Heart left ventricle (tissue), 16 donors: ENCODE measurements around the gene TLCD1. TPM values are rescaled to one million over a fixed set of nuclear protein-coding genes. Genes with fewer than 3 reads are reported as not detected.

Experiments used
- ATAC-seq, 4 donors: fragments of 200-7000 bp; cut with Tn5 transposase; one replicate each; pipeline ENCODE4 v1.9.1; 2020 to 2022; ENCODE audit warnings: moderate library complexity in 4 of 4, mild to moderate bottlenecking in 3 of 4, moderate number of reproducible peaks in 1 of 4
- DNase-seq, 5 donors: peaks; one replicate each; pipeline ENCODE4 v3.0.0-alpha.2; 2020
- H3K27ac ChIP-seq, 12 donors: fragments of 200-600 bp; sonication (generic) in 4 of 12; one replicate each; pipeline versions ENCODE4 v1.5.0 to v1.8.0; 2016 to 2022; ENCODE audit warnings: mild to moderate bottlenecking in 2 of 12
- H3K27me3 ChIP-seq, 9 donors: fragments of 200-600 bp; sonication (generic) in 2 of 9; one replicate each; pipeline versions ENCODE4 v1.5.1 to v1.8.0; 2016 to 2022; ENCODE audit warnings: mild to moderate bottlenecking in 3 of 9
- H3K36me3 ChIP-seq, 9 donors: fragments of 200-600 bp; sonication (generic) in 2 of 9; one replicate each; pipeline versions ENCODE4 v1.5.0 to v1.8.0; 2018 to 2022; ENCODE audit warnings: mild to moderate bottlenecking in 2 of 9
- H3K4me1 ChIP-seq, 12 donors: fragments of 200-600 bp; sonication (generic) in 4 of 12; one replicate each; pipeline versions ENCODE4 v1.5.0 to v1.8.0; 2016 to 2022; ENCODE audit warnings: mild to moderate bottlenecking in 3 of 12
- H3K4me3 ChIP-seq, 12 donors: fragments of 200-600 bp; sonication (generic) in 4 of 12; one replicate each; pipeline versions ENCODE4 v1.5.0 to v1.8.0; 2017 to 2022; ENCODE audit warnings: mild to moderate bottlenecking in 9 of 12, moderate library complexity in 4 of 12
- H3K9me3 ChIP-seq, 12 donors: fragments of 200-600 bp; sonication (generic) in 4 of 12; one replicate each; pipeline versions ENCODE4 v1.5.0 to v1.8.0; 2016 to 2022; ENCODE audit warnings: mild to moderate bottlenecking in 1 of 12
- POLR2A ChIP-seq, 2 donors: fragments of 450-650 bp; IDR thresholded peaks; one replicate each; pipeline ENCODE4 v1.6.1; 2017; ENCODE audit warnings: antibody characterized with exemption in 2 of 2, mild to moderate bottlenecking in 2 of 2, moderate library complexity in 2 of 2
- WGBS, 4 donors: extraction: QIAGEN DNeasy Blood & Tissue Kit in 2 of 4; methylation state at CpG; one replicate each; pipeline versions ENCODE4 v1.1.5 to v1.1.7; 2013 to 2018; 5-methylcytosine and 5-hydroxymethylcytosine counted together
- intact Hi-C, 10 donors: fragments of 100-400 bp; cut with DNase I; formaldehyde crosslinking; loops; one replicate each; pipeline versions ENCODE4 v1.11.1 to v1.14.2; 2022
- polyA plus RNA-seq, 2 donors: library from polyadenylated mRNA; stranded (reverse); fragments of 200-250 nt; gene quantifications; one replicate each; pipeline ENCODE4 v1.2.3, GENCODE V29; 2013
- total RNA-seq, 9 donors: library from RNA; depleted of rRNA in 2 of 9; stranded (reverse); fragments of >200 nt in 2 of 9; fragmentation: NEBNext Ultra II Directional in 3 of 9; extraction: Animal tissue kit (Norgen Biotek cat#: 25700) in 3 of 9; gene quantifications; one replicate each; pipeline versions ENCODE4 v1.1.0 to v1.2.4, GENCODE V29; 2016 to 2023
- TF ChIP-seq, protein P1 (sequence below), 12 donors: fragments of 200-600 bp; sonication (generic) in 4 of 12; IDR thresholded peaks; one replicate each; pipeline versions ENCODE4 v1.5.0 to v1.8.0; 2018 to 2022; ENCODE audit warnings: antibody characterized with exemption in 12 of 12, mild to moderate bottlenecking in 5 of 12
- donor health status: ischemic (EF 13 %, LVEDD 7.1; RV severe dilation, severe dysfunction).
- donor health status: healthy with polysubstance abuse.
- donor health status: DM: no; HTN: yes; CAD: no.
- donor health status: DM: no; HTN: no; CAD: no.
- donor health status: ischemic (EF 25% LVEDD 6.9; RV normal size, moderate dysfunction).
- donor health status: ischemic (EF 25% LVEDD 5.7; RV mildly dilated, moderate dysfunction).
- donor health status: healthy.
- donor health status: DM: yes; HTN: yes; CAD: no.
- donor health status: ischemic (EF 35%, LVEDD 5.7; RV mildly dilated, moderate dysfunction).
- donor health status: nonischemic (EF 11% LVEDD 7.7; RV severe dilation, severe dysfunction).
- donor health status: DM: yes; HTN: yes; CAD: no.
- donor health status: PGD.
- donor health status: ischemic (EF 29% LVEDD 5.4; RV normal size, mild dysfunction).
- donor health status: nonischemic (EF 23%, LVEDD 6.1; RV moderate dilation, normal function).

The TLCD1 gene
- total and polyA plus RNA-seq, 11 donors = 0.52 to 11.7 (median 1.8) TPM

DNA sequence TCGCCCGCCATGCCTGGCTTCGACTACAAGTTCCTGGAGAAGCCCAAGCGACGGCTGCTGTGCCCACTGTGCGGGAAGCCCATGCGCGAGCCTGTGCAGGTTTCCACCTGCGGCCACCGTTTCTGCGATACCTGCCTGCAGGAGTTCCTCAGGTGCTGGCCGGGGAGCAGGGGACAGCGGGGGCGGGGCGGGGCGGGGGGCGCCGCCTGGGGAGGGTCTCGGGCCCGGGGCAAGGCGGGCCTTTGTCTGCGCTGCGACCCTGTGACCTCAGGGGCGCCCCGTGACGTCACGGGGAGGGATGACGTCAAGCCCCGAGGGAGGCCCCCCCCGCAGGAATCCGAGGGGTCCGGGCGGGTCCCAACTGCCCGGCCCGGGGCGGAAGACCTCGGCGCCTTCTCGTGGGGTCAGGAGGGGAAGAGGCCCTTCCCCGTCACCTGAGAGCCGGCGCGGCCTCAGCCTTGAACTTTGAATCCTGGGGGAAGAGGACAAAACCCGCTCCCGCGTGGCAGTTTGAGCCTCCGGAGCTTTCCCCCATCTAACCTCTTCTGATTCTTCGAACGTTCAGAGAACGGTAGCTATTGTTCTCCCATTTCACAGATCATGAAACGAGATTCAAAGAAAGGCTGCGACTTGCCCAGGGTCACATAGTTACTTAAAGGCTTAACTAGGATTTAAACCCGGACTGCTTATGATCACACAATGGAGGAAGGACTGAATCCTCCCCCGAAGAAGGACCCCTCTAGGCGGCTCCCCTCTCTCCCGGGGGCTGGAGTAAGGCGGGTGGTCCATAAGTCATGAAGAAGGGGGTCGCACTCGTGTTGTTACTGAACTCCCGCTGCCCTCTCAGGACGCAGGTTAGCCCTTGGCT lies 18.3 kb upstream of the TLCD1 start:
- H3K27me3 ChIP-seq = no peaks in the 10 kb centered on the region
- WGBS, 4 donors = 2 to 5% (median 4%) methylated on average over 52 to 61 of the region's 61 CpGs
- peaks cover 0 to 18% (median 2%) of the 10 kb centered on the region in 9 donors for H3K36me3 ChIP-seq
- H3K4me3 ChIP-seq = peak overlapping the region; percentile 56 to 89 (median 76)
- peak in 2 of 5 donors; percentile 43 to 65 for DNase-seq
- peak overlapping the region in 11 of 12 donors; percentile 51 to 88 (median 86) for H3K27ac ChIP-seq
- intact Hi-C loops = loop anchor here in 2 of 10 donors (2.0 kb wide), 1 partner anchor 16 kb away; the partner anchor contains the start of gene NEK8 (in 2 of the 2)
- ATAC-seq = peak in 3 of 4 donors; percentile 1 to 37 (median 16)
- no peaks in the 10 kb centered on the region for H3K9me3 ChIP-seq
- no peak for TF ChIP-seq POLR2A (IDR thresholded peaks at IDR 0.05)
- TF ChIP-seq, protein P1, sequence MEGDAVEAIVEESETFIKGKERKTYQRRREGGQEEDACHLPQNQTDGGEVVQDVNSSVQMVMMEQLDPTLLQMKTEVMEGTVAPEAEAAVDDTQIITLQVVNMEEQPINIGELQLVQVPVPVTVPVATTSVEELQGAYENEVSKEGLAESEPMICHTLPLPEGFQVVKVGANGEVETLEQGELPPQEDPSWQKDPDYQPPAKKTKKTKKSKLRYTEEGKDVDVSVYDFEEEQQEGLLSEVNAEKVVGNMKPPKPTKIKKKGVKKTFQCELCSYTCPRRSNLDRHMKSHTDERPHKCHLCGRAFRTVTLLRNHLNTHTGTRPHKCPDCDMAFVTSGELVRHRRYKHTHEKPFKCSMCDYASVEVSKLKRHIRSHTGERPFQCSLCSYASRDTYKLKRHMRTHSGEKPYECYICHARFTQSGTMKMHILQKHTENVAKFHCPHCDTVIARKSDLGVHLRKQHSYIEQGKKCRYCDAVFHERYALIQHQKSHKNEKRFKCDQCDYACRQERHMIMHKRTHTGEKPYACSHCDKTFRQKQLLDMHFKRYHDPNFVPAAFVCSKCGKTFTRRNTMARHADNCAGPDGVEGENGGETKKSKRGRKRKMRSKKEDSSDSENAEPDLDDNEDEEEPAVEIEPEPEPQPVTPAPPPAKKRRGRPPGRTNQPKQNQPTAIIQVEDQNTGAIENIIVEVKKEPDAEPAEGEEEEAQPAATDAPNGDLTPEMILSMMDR (IDR thresholded peaks at IDR 0.05) = no peak
- H3K4me1 ChIP-seq = peaks cover 0 to 59% (median 32%) of the 10 kb centered on the region in 12 donors

DNA sequence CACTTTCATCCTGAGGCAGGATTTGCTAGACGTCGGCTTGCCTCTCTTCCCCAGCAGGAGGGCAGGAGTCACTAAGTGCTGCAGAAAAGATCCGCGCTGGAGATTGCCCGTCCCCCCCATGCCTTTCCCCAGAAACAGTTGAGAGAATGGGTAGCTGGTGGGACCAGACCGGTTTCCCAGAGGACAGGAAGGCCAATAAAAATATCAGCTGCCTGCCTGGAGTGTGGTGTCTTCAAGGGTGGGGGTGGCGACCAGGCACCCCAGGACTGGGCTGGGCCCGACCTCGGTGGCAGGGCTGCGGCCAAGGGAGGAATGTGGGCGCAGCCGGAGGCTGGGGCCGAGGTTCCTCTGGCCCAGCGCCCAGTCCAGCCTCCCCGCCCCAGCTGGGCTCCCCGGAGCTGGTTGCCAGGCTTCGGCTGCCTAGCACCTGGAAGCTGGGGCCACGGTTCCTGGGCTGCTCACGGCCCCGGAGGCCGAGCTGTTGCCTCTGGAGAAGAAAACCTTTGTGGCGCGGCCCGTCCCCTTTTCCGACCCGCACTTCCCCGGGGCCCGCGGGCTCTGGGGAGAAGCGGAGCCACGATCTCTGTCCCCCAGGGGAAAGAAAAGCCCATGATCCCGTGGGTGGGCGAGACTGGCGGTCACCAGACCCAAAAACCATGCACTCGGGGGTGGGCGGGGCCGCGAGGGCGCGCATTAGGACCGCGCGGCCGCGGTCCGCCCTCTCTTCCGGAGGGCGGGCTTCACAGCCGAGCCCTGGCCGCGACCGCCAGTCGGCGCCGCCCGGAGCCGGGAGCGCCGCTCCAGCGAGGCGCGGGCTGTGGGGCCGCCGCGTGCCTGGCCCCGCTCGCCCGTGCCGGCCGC lies 17.4 kb upstream of the TLCD1 start, which contains the start of gene TRAF4:
TRAF4 (plus strand) TSS at position 769 of the 861 bp plus-strand sequence. CDS start 102 bp downstream, outside the sequence.
- ATAC-seq = peak; percentile 83 to 91 (median 87)
- Histone ChIP-seq H3K27ac (peak within 1 kb of the TSS; percentile 55 to 88 (median 86)), H3K36me3 (peaks cover 0 to 11% (median 0%) of the 10 kb centered on the region in 9 donors), H3K4me1 (peaks cover 0 to 57% (median 32%) of the 10 kb centered on the region in 12 donors), H3K4me3 (peak within 1 kb of the TSS; percentile 56 to 89 (median 76)), H3K27me3 (no peaks in the 10 kb centered on the region), H3K9me3 (no peaks in the 10 kb centered on the region)
- WGBS, 4 donors = 1 to 6% (median 2%) methylated on average over 27 to 70 of the region's 70 CpGs
- peak in 1 of 2 donors; percentile 67 for TF ChIP-seq POLR2A (IDR thresholded peaks at IDR 0.05)
- TF ChIP-seq, protein P1 (IDR thresholded peaks at IDR 0.05) = peak in 6 of 12 donors; percentile 14 to 42 (median 34)
- peak; percentile 79 to 89 (median 84) for DNase-seq
- intact Hi-C loops = loop anchor here in 4 of 10 donors (2.0 kb wide), 1 partner anchor 15 kb away; the partner anchor contains the start of gene NEK8 (in 4 of the 4)

DNA sequence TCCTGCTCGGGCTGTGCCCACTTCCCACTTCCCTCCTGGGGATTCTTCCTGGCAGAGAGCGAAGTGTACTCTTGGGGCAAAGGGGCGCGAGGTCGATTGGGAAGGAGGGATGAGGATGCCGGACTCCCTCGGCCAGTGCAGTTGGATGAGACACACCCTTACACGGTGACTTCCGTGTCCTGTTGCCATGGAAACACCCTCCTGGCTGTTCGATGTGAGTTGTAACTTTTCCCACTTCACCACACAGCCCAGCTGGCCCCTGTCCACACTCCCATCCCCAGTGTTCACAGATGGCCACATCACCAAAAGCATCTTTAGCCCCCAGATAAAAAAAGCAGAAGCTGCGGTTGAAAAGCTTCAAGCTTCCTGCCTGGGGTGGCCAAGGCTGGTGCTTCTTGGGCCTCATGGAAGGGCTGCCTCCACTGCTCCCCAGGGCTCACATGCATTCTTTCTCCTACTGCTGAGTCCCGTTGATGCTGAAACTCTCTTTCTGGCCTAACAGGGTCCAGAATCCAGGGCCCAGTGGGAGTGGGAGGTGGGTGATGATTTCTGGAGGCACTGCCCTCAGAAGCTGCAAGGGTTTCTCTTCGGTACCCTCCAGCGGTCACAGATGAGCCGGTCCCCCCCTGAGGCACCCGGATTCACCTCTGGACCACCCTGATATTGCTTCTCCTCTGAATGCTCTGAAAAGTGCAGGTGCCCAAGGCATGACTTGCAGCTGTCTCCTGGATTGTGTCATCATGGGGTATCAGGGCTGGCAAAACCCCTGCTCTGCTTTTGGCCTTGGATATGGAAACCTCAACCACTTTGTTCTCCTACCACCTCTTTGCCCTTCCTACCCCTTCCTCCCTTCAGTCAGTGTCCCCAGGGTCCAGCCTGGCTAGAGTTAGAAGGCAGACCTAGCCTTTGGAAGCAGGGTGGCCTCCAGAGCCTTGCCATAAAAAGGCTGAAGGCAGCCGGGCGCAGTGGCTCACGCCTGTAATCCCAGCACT lies 15.6 kb upstream of the TLCD1 start:
- ATAC-seq = no peak
- intact Hi-C loops = loop anchor here in 2 of 10 donors (2.0 kb wide), 1 partner anchor 13 kb away; the partner anchor contains the start of gene NEK8 (in 2 of the 2)
- WGBS, 4 donors = 78 to 84% (median 81%) methylated on average over 18 to 19 of the region's 19 CpGs

More for the DNA sequence above, 15.6 kb upstream of the TLCD1 start:
- H3K9me3 ChIP-seq = no peaks in the 10 kb centered on the region
- H3K27me3 ChIP-seq = no peaks in the 10 kb centered on the region
- peaks cover 0 to 48% (median 30%) of the 10 kb centered on the region in 12 donors for H3K4me1 ChIP-seq
- no peak overlapping the region for H3K4me3 ChIP-seq
- peak in 1 of 5 donors; percentile 25 for DNase-seq
- TF ChIP-seq POLR2A (IDR thresholded peaks at IDR 0.05) = no peak
- TF ChIP-seq, protein P1 (IDR thresholded peaks at IDR 0.05) = no peak
- H3K27ac ChIP-seq = no peak overlapping the region
- no peaks in the 10 kb centered on the region for H3K36me3 ChIP-seq
